22Rv1 (cell line): ENCODE results near the gene CLSTN2.

Experiments
- ZFX ChIP-seq: fragments of 450-650 bp; IDR thresholded peaks from 2 replicates; pipeline ENCODE4 v1.6.1; 2017; ENCODE audit warnings: antibody characterized with exemption, borderline replicate concordance
- TF ChIP-seq, protein P1 (sequence below): fragments of 450-650 bp; IDR thresholded peaks from 2 replicates; pipeline ENCODE4 v1.5.1; 2017; ENCODE audit warnings: mild to moderate bottlenecking

DNA sequence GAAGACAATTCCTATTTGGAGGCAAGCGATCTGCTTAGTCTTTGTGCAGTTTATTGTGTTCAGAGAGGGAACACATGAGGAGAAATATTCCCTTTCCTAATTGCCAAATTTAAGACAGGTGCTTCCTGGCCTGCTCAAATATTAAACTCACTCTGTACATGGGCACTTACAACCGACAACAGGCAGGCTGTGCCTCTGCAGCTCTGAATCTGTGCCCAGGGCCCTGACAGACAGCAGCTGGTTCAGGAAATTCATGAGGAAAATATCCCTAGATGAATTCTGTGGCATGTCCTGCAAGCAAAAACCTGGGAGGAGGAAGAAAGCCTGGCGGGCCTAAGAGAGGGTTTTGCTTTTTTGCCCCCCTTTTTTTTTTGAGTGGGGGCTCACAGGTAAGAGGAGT is 573.6 kb downstream of the CLSTN2 start:
- TF ChIP-seq, protein P1, sequence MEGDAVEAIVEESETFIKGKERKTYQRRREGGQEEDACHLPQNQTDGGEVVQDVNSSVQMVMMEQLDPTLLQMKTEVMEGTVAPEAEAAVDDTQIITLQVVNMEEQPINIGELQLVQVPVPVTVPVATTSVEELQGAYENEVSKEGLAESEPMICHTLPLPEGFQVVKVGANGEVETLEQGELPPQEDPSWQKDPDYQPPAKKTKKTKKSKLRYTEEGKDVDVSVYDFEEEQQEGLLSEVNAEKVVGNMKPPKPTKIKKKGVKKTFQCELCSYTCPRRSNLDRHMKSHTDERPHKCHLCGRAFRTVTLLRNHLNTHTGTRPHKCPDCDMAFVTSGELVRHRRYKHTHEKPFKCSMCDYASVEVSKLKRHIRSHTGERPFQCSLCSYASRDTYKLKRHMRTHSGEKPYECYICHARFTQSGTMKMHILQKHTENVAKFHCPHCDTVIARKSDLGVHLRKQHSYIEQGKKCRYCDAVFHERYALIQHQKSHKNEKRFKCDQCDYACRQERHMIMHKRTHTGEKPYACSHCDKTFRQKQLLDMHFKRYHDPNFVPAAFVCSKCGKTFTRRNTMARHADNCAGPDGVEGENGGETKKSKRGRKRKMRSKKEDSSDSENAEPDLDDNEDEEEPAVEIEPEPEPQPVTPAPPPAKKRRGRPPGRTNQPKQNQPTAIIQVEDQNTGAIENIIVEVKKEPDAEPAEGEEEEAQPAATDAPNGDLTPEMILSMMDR: no peak
- TF ChIP-seq ZFX: no peak
